C4-2B (cell line): ENCODE results near the gene SLCO4A1.

ENCODE experiments used
- H3K27ac ChIP-seq: fragments of 450-650 bp; 2 replicates; pipeline ENCODE4 v1.5.1; 2017
- CTCF ChIP-seq: fragments of 450-650 bp; conservative IDR thresholded peaks from 2 replicates; pipeline ENCODE4 v1.5.1; 2017; ENCODE audit warnings: mild to moderate bottlenecking
- ZFX ChIP-seq: fragments of 450-650 bp; IDR thresholded peaks from 2 replicates; pipeline ENCODE4 v1.6.1; 2017

Gene SLCO4A1

DNA sequence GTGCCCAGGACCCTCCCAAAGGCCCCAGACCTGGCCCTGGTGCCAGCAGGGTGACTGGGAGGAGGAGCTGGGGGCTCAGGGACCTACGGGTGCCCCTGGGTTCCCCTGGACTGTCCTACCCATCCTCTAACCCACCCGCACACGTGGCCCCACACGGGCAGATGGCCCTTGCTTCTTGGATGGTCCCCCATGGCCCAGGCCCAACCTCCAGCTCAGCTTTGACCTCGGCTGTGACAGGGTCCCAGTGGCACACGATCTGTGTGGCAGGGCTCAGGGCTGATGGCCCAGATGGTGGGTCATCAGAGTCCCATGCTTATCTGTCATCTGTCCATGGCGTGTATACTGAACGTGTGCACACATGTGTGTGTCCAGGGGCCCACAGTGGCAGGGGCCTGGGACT lies 70.3 kb downstream of the SLCO4A1 start:
- no peak overlapping the region for H3K27ac ChIP-seq
- TF ChIP-seq ZFX (no peak), CTCF (no peak)

DNA sequence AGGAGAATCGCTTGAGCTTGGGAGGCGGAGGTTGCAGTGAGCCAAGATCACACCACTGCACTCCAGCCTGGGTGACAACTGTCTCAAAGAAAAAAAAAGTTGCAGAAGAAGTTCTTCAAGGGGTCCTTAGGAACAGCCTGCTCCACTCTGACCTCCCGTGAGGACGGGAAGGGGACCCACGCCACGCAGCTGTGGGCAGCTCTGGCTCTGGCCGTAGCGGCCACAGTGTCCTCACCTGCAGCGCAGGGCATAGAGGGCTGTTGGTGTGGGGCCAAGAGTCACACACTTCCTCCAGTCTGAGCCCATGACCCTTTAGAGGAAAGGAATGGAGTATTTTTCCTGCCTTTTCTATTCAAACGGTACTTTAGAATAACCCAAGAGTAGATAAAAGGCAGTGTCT lies 71.7 kb downstream of the SLCO4A1 start:
- no peak overlapping the region; the same call in 1 of the 2 replicates for H3K27ac ChIP-seq
- TF ChIP-seq CTCF (no peak), ZFX (no peak)

DNA sequence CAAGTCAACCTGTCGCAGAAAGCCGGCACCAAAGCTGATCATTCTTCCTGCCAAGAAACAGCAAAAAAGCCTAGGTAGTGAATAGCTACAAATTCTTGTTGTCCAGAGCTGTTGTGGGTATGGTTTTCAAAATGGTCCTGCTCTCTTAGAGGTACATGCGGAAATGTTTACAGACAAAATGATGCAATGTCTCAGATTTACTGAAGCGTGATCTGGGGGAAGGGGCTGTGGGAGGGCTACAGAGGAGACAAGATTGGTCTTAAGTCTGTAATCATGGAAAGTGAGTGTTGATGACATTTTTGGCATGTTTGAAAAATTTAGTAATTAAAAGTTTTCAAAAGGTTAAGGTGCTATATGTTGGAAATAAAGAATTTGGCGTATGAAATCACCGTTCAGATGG lies 72.5 kb downstream of the SLCO4A1 start:
- no peak for TF ChIP-seq CTCF
- no peak for TF ChIP-seq ZFX
- no peak overlapping the region for H3K27ac ChIP-seq

DNA sequence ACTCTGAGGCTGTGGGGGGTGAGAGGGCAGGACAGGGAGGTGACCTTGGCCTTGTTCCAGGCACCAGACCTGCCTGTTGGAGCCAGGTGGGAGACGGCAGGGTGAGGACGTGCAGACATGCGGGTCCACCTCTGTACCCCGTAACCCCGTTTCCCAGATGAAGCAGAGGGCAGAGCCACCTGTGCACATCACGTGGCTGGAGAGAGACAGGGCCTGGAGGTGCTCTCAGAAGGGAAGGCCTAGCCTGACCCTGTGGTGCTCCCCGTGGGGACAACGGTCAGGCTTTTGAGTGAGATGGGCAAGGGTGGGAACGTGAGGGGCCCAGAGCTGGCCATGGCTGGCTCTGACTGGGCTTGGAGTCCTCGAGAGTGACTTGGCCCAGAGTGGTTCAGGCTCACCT lies 72.9 kb downstream of the SLCO4A1 start:
- H3K27ac ChIP-seq = no peak overlapping the region
- TF ChIP-seq ZFX = no peak
- no peak for TF ChIP-seq CTCF

DNA sequence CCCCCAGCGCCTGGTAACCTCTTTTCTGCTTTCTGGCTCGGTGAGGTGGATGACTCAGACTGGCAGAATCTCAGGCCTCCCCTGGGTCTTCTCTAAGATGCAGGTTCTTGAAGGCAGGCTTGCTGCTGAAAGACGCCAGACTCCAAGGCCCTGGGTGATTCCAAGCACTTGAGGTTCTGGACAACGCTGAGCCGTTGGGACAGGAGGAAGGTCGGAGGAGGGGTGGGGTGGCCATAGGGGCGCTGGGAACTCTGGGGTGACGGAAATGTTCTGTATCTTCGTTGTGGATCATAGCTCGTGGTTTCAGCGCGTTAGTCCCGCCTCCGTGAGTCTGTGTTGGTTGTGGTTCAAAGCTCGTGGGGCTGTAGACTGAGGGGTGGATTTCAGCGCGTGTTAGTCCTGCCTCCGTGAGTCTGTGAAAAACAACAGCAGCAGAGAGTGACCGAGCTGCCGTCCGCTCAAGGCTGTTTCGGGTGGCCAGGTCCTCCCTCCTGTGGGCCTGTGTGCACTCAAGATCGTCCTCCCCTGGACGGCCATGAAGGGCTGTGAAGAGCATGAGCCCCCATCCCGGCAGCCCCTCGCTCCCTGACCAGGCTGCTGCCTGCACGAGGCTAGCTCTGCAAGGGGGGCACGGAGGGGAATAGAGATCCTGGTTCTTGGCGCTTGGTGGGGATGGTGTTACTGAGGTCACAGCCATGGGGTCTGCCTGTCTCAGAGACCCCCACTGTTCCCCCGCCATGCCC lies 74.1 kb downstream of the SLCO4A1 start:
- H3K27ac ChIP-seq = no peak overlapping the region
- TF ChIP-seq ZFX (no peak), CTCF (no peak)

DNA sequence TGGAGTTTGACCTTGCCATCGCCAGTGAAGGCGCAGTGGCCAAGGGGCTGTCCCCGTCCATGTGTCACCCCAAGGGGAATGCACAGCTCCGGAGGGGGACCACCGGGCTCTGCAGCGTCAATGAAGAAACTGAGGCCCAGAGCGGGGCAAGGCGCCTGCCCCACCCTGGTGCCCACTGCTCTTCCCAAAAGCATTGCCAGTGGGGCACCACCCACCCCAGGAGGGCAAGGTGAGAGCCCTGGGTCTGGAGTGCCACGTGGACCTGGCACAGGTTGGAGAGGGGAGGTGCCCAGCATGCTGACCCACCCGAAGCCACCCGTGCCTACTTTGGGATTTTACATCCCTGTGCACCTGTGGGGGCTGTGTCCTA lies 74.6 kb downstream of the SLCO4A1 start:
- H3K27ac ChIP-seq = no peak overlapping the region
- TF ChIP-seq ZFX (no peak), CTCF (no peak)

- H3K27ac ChIP-seq = no peak overlapping the region
- no peak for TF ChIP-seq ZFX
- TF ChIP-seq CTCF = no peak
These were observed 75.6 kb downstream of the SLCO4A1 start for GRCh38 chr20:62717933-62718332.
